Measurements from ENCODE around the gene LKAAEAR1. TPM values are rescaled to one million over a fixed set of nuclear protein-coding genes. Genes with fewer than 3 reads are reported as not detected.

LKAAEAR1 gene
- total and polyA plus RNA-seq, 2 experiments from 2014 or later = 1.8 TPM; not detected in 1

- H3K4me1 ChIP-seq (ENCODE audit: insufficient read depth) = peaks cover 11% of the 10 kb centered on the region; the same call in 1 of the 2 replicates
- DNase-seq (ENCODE audit: low spot score) (no peak), ATAC-seq (no peak)
- no peaks in the 10 kb centered on the region for H3K9me3 Mint-ChIP-seq
- no peak overlapping the region for H3K27ac ChIP-seq (ENCODE audit: low read depth)
- H2AFZ ChIP-seq = no peak overlapping the region
- H3K27ac Mint-ChIP-seq = no peak overlapping the region
- H4K20me1 ChIP-seq (replicated peaks; ENCODE audit: insufficient read depth) = no peaks in the 10 kb centered on the region
- TF ChIP-seq NANOG (IDR thresholded peaks at IDR 0.05; ENCODE audit: borderline replicate concordance) (no peak), EZH2 (IDR thresholded peaks at IDR 0.05; ENCODE audit: low read depth, unreplicated experiment) (no peak), POLR2AphosphoS5 (IDR thresholded peaks at IDR 0.05; ENCODE audit: low read depth) (no peak), EZH2phosphoT487 (IDR thresholded peaks at IDR 0.05; ENCODE audit: unreplicated experiment) (no peak), CTCF (conservative IDR thresholded peaks at IDR 0.05; ENCODE audit: low read depth in 2 of 2) (no peak), REST (IDR thresholded peaks at IDR 0.05; ENCODE audit: unreplicated experiment) (no peak), ZNF331 (CRISPR knock-in tag; IDR thresholded peaks at IDR 0.05; ENCODE audit: low read depth) (no peak), STAT1 (IDR thresholded peaks at IDR 0.05; ENCODE audit: unreplicated experiment) (no peak), ZNF114 (CRISPR knock-in tag; IDR thresholded peaks at IDR 0.05) (no peak), ZNF462 (CRISPR knock-in tag; IDR thresholded peaks at IDR 0.05) (no peak), JUNB (IDR thresholded peaks at IDR 0.05; ENCODE audit: unreplicated experiment) (no peak), CREB1 (CRISPR knock-in tag; IDR thresholded peaks at IDR 0.05; ENCODE audit: low read depth) (no peak)
- TF ChIP-seq, protein P1, sequence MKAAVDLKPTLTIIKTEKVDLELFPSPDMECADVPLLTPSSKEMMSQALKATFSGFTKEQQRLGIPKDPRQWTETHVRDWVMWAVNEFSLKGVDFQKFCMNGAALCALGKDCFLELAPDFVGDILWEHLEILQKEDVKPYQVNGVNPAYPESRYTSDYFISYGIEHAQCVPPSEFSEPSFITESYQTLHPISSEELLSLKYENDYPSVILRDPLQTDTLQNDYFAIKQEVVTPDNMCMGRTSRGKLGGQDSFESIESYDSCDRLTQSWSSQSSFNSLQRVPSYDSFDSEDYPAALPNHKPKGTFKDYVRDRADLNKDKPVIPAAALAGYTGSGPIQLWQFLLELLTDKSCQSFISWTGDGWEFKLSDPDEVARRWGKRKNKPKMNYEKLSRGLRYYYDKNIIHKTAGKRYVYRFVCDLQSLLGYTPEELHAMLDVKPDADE (IDR thresholded peaks at IDR 0.05) = no peak
- H3K4me2 ChIP-seq = no peak overlapping the region
- H3K27me3 Mint-ChIP-seq (ENCODE audit: insufficient read depth, low read depth, poor library complexity) = peaks cover 16% of the 10 kb centered on the region
- peaks cover 8% of the 10 kb centered on the region; the same call in 1 of the 2 replicates for H3K27me3 ChIP-seq (ENCODE audit: insufficient read depth)
- H3K4me3 ChIP-seq = no peak overlapping the region
- H3F3A ChIP-seq (replicated peaks; ENCODE audit: low read depth) = 0 out of 2 replicates have a peak, but pooled peaks cover 5% of the 10 kb centered on the region
- H3K4me3 Mint-ChIP-seq = no peak overlapping the region
- peaks cover 2% of the 10 kb centered on the region; the same call in 1 of the 3 replicates for H3K36me3 Mint-ChIP-seq (ENCODE audit: low read depth)
- H3K79me2 ChIP-seq (replicated peaks; ENCODE audit: insufficient read depth) = no peaks in the 10 kb centered on the region
- no peaks in the 10 kb centered on the region for H3K9me2 ChIP-seq (ENCODE audit: insufficient read depth)
- H3K36me3 ChIP-seq (ENCODE audit: insufficient read depth) = no peaks in the 10 kb centered on the region
- H3K4me1 Mint-ChIP-seq = peaks cover 15% of the 10 kb centered on the region; the same call in 2 of the 3 replicates
Measured at GRCh38 chr20:64076061-64076997, 7.9 kb downstream of the LKAAEAR1 start.
